Neutrophil (primary cell): ENCODE data around the gene RAPGEF3.

Experiments
- H3K27ac ChIP-seq: fragments of 200-600 bp; sonication (generic); 2 replicates; pipeline ENCODE4 v1.5.1; 2016; ENCODE audit warnings: mild to moderate bottlenecking, moderate library complexity
- H3K27me3 ChIP-seq: fragments of 200-600 bp; sonication (generic); 2 replicates; pipeline ENCODE4 v1.6.0; 2016; ENCODE audit warnings: mild to moderate bottlenecking
- H3K36me3 ChIP-seq: fragments of 200-600 bp; sonication (generic); 2 replicates; pipeline ENCODE4 v1.5.1; 2017
- H3K4me1 ChIP-seq, 2 experiments: fragments of 200-600 bp in 1 of 2; sonication (generic) in 1 of 2; 1 replicate in 1 of 2; 2 replicates in 1 of 2; pipeline versions ENCODE4 v1.5.1 to v1.6.1; 2013 to 2016; ENCODE audit warnings: low read depth in 1 of 2, low read length in 1 of 2, mild to moderate bottlenecking in 1 of 2, moderate library complexity in 1 of 2; ENCODE audit not compliant: control insufficient read depth in 1 of 2, insufficient read depth in 1 of 2
- H3K4me3 ChIP-seq, 2 experiments: fragments of 200-600 bp in 1 of 2; sonication (generic) in 1 of 2; 1 replicate in 1 of 2; 2 replicates in 1 of 2; pipeline ENCODE4 v1.5.1; 2013 to 2016; ENCODE audit warnings: low read depth in 1 of 2, low read length in 1 of 2, mild to moderate bottlenecking in 1 of 2, moderate library complexity in 1 of 2
- H3K9me3 ChIP-seq: fragments of 200-600 bp; sonication (generic); 2 replicates; pipeline ENCODE4 v1.5.1; 2016
- CTCF ChIP-seq: fragments of 200-600 bp; sonication (generic); IDR thresholded peaks from 2 replicates; pipeline ENCODE4 v1.5.1; 2016; ENCODE audit warnings: antibody characterized with exemption

The RAPGEF3 gene

GRCh38 chr12:47711448-47711847 is 47.2 kb downstream of the RAPGEF3 start:
- no peak overlapping the region for H3K27ac ChIP-seq
- no peak overlapping the region for H3K4me3 ChIP-seq
- peaks cover 39 to 42% of the 10 kb centered on the region in 2 experiments for H3K4me1 ChIP-seq
- H3K36me3 ChIP-seq: no peaks in the 10 kb centered on the region
- no peaks in the 10 kb centered on the region for H3K27me3 ChIP-seq
- H3K9me3 ChIP-seq: no peaks in the 10 kb centered on the region
- TF ChIP-seq CTCF: no peak

GRCh38 chr12:47710278-47710677 is 48.4 kb downstream of the RAPGEF3 start:
- Histone ChIP-seq H3K4me1 (peaks cover 38 to 48% of the 10 kb centered on the region in 2 experiments), H3K27ac (peak overlapping the region; percentile 94), H3K27me3 (no peaks in the 10 kb centered on the region)

GRCh38 chr12:47709671-47710070 is 49.0 kb downstream of the RAPGEF3 start:
- no peak for TF ChIP-seq CTCF
- H3K9me3 ChIP-seq: no peaks in the 10 kb centered on the region
- H3K27ac ChIP-seq: peak overlapping the region; percentile 94
- no peaks in the 10 kb centered on the region for H3K27me3 ChIP-seq
- peaks cover 42 to 54% of the 10 kb centered on the region in 2 experiments for H3K4me1 ChIP-seq
- no peak overlapping the region for H3K4me3 ChIP-seq
- no peaks in the 10 kb centered on the region for H3K36me3 ChIP-seq

More at GRCh38 chr12:47710278-47710677, 48.4 kb downstream of the RAPGEF3 start:
- Histone ChIP-seq H3K36me3 (no peaks in the 10 kb centered on the region), H3K9me3 (no peaks in the 10 kb centered on the region), H3K4me3 (no peak overlapping the region)
- TF ChIP-seq CTCF: no peak

GRCh38 chr12:47709237-47709636 is 49.4 kb downstream of the RAPGEF3 start:
- no peak for TF ChIP-seq CTCF
- Histone ChIP-seq H3K27me3 (no peaks in the 10 kb centered on the region), H3K27ac (peak overlapping the region; percentile 94), H3K4me1 (peaks cover 42 to 56% of the 10 kb centered on the region in 2 experiments), H3K4me3 (no peak overlapping the region), H3K9me3 (no peaks in the 10 kb centered on the region), H3K36me3 (no peaks in the 10 kb centered on the region)

GRCh38 chr12:47707905-47708543 is 50.7 kb downstream of the RAPGEF3 start:
- Histone ChIP-seq H3K4me3 (peak overlapping the region in 1 of 2 experiments; percentile 86), H3K27me3 (no peaks in the 10 kb centered on the region), H3K27ac (peak overlapping the region; percentile 94), H3K9me3 (no peaks in the 10 kb centered on the region), H3K4me1 (peaks cover 42 to 56% of the 10 kb centered on the region in 2 experiments), H3K36me3 (no peaks in the 10 kb centered on the region)
- TF ChIP-seq CTCF: no peak
